DOHH2 (cell line): ENCODE measurements around the gene TAF3.

Source experiments
- H3F3A ChIP-seq: fragments of 200-600 bp; sonication (generic), shearing (Covaris generic); 2 replicates; pipeline ENCODE4 v1.6.0; 2016; ENCODE audit warnings: antibody characterized with exemption, mild to moderate bottlenecking; ENCODE audit not compliant: control insufficient read depth, insufficient read depth
- H3K27ac ChIP-seq: fragments of 200-600 bp; sonication (generic); 2 replicates; pipeline ENCODE4 v1.5.1; 2014; ENCODE audit warnings: low read depth, mild to moderate bottlenecking, low read length, moderate library complexity
- H3K27me3 ChIP-seq: fragments of 200-600 bp; sonication (generic); 2 replicates; pipeline ENCODE4 v1.6.1; 2014; ENCODE audit warnings: mild to moderate bottlenecking, low read length, mixed read lengths; ENCODE audit not compliant: control insufficient read depth
- H3K36me3 ChIP-seq: fragments of 200-600 bp; sonication (generic); 2 replicates; pipeline ENCODE4 v1.6.1; 2014; ENCODE audit warnings: mild to moderate bottlenecking, low read length, moderate library complexity, mixed read lengths; ENCODE audit not compliant: control insufficient read depth
- H3K4me1 ChIP-seq: fragments of 200-600 bp; sonication (generic); 2 replicates; pipeline ENCODE4 v1.6.1; 2014; ENCODE audit warnings: mild to moderate bottlenecking, low read length, mixed read lengths; ENCODE audit not compliant: control insufficient read depth
- H3K4me2 ChIP-seq: fragments of 200-600 bp; sonication (generic); 2 replicates; pipeline ENCODE4 v1.6.0; 2014; ENCODE audit warnings: mild to moderate bottlenecking, low read length, moderate library complexity
- H3K4me3 ChIP-seq: fragments of 200-600 bp; sonication (generic); 2 replicates; pipeline ENCODE4 v1.5.1; 2014; ENCODE audit warnings: mild to moderate bottlenecking, low read length, mixed read lengths
- H3K79me2 ChIP-seq: fragments of 200-600 bp; sonication (generic); 2 replicates; pipeline ENCODE4 v1.6.1; 2014; ENCODE audit warnings: mild to moderate bottlenecking, low read length, mixed read lengths; ENCODE audit not compliant: control insufficient read depth
- H3K9me2 ChIP-seq: fragments of 200-600 bp; sonication (generic); replicated peaks from 2 replicates; pipeline ENCODE4 v1.6.1; 2014; ENCODE audit warnings: mild to moderate bottlenecking, low read length, mixed read lengths; ENCODE audit not compliant: control insufficient read depth
- H3K9me3 ChIP-seq: fragments of 200-600 bp; sonication (generic); 2 replicates; pipeline ENCODE4 v1.6.1; 2014; ENCODE audit warnings: antibody characterized with exemption, low read length, mixed read lengths; ENCODE audit not compliant: control insufficient read depth, insufficient read depth
- H4K20me1 ChIP-seq: fragments of 200-600 bp; sonication (generic); 2 replicates; pipeline ENCODE4 v1.6.0; 2014; ENCODE audit warnings: low read depth, mild to moderate bottlenecking, antibody characterized with exemption, low read length, moderate library complexity; ENCODE audit not compliant: control insufficient read depth, insufficient read depth
- CTCF ChIP-seq: fragments of 200-600 bp; sonication (generic); IDR thresholded peaks from one replicate; pipeline ENCODE4 v1.5.1; 2014; ENCODE audit warnings: antibody characterized with exemption, mild to moderate bottlenecking, low read depth, low read length; ENCODE audit not compliant: poor library complexity, severe bottlenecking
- EZH2phosphoT487 ChIP-seq: fragments of 200-600 bp; sonication (generic); IDR thresholded peaks from 2 replicates; pipeline ENCODE4 v1.6.1; 2017; ENCODE audit warnings: borderline replicate concordance, mild to moderate bottlenecking, antibody characterized with exemption, low read length, moderate library complexity, mixed read lengths

The TAF3 gene

GRCh38 chr10:7945469-7946187 is 127.3 kb downstream of the TAF3 start:
- Histone ChIP-seq H3K79me2 (no peaks in the 10 kb centered on the region), H3K27me3 (no peaks in the 10 kb centered on the region), H3K9me2 (no peaks in the 10 kb centered on the region), H3K4me2 (no peak overlapping the region), H3K9me3 (no peaks in the 10 kb centered on the region), H3K36me3 (no peaks in the 10 kb centered on the region), H4K20me1 (no peaks in the 10 kb centered on the region), H3K4me1 (no peaks in the 10 kb centered on the region), H3F3A (no peaks in the 10 kb centered on the region), H3K4me3 (no peak overlapping the region), H3K27ac (no peak overlapping the region)
- TF ChIP-seq EZH2phosphoT487 (no peak), CTCF (no peak)

GRCh38 chr10:7948371-7949000 is 130.2 kb downstream of the TAF3 start:
- TF ChIP-seq EZH2phosphoT487 (no peak), CTCF (no peak)
- Histone ChIP-seq H3K36me3 (no peaks in the 10 kb centered on the region), H3K79me2 (peaks cover 3% of the 10 kb centered on the region; the same call in 1 of the 2 replicates), H3K27me3 (no peaks in the 10 kb centered on the region), H3K27ac (no peak overlapping the region), H3K4me3 (no peak overlapping the region), H3K4me2 (no peak overlapping the region), H4K20me1 (no peaks in the 10 kb centered on the region), H3K9me2 (no peaks in the 10 kb centered on the region), H3K9me3 (no peaks in the 10 kb centered on the region), H3K4me1 (no peaks in the 10 kb centered on the region), H3F3A (no peaks in the 10 kb centered on the region)

GRCh38 chr10:7950981-7951847 is 132.9 kb downstream of the TAF3 start:
- Histone ChIP-seq H3F3A (no peaks in the 10 kb centered on the region), H3K4me2 (no peak overlapping the region), H3K9me3 (no peaks in the 10 kb centered on the region), H3K79me2 (peaks cover 3% of the 10 kb centered on the region), H4K20me1 (no peaks in the 10 kb centered on the region), H3K36me3 (no peaks in the 10 kb centered on the region), H3K27ac (no peak overlapping the region), H3K4me1 (peaks cover 2% of the 10 kb centered on the region; the same call in 1 of the 2 replicates), H3K4me3 (no peak overlapping the region), H3K27me3 (no peaks in the 10 kb centered on the region), H3K9me2 (no peaks in the 10 kb centered on the region)
- TF ChIP-seq EZH2phosphoT487 (no peak), CTCF (no peak)
